Karpas-422 (cell line): ENCODE measurements around the gene LRRC18. TPM values are rescaled to one million over a fixed set of nuclear protein-coding genes. Genes with fewer than 3 reads are reported as not detected.

Experiments
- DNase-seq: peaks from one replicate; pipeline ENCODE4 v3.0.0-alpha.2; 2015
- H2AFZ ChIP-seq: fragments of 200-600 bp; sonication (generic); 2 replicates; pipeline ENCODE4 v1.6.1; 2014; ENCODE audit warnings: antibody characterized with exemption, low read length, mixed read lengths
- H3K27ac ChIP-seq: fragments of 200-600 bp; sonication (generic); 2 replicates; pipeline ENCODE4 v1.5.1; 2014; ENCODE audit warnings: mild to moderate bottlenecking, low read length, moderate library complexity
- H3K27me3 ChIP-seq: fragments of 200-600 bp; sonication (generic); 2 replicates; pipeline ENCODE4 v1.6.1; 2014; ENCODE audit warnings: low read length, mixed read lengths
- H3K36me3 ChIP-seq: fragments of 200-600 bp; sonication (generic); 2 replicates; pipeline ENCODE4 v1.6.1; 2014; ENCODE audit warnings: low read length, mixed read lengths; ENCODE audit not compliant: insufficient read depth
- H3K4me1 ChIP-seq: fragments of 200-600 bp; sonication (generic); 2 replicates; pipeline ENCODE4 v1.6.1; 2014; ENCODE audit warnings: mild to moderate bottlenecking, low read length, mixed read lengths
- H3K4me2 ChIP-seq: fragments of 200-600 bp; sonication (generic); 2 replicates; pipeline ENCODE4 v1.6.1; 2014; ENCODE audit warnings: low read length, low read depth, mild to moderate bottlenecking; ENCODE audit not compliant: poor library complexity, severe bottlenecking
- H3K4me3 ChIP-seq: fragments of 200-600 bp; sonication (generic); 2 replicates; pipeline ENCODE4 v1.5.1; 2014; ENCODE audit warnings: mild to moderate bottlenecking, antibody characterized with exemption, low read length, mixed read lengths
- H3K79me2 ChIP-seq: fragments of 200-600 bp; sonication (generic); 2 replicates; pipeline ENCODE4 v1.6.1; 2014; ENCODE audit warnings: mild to moderate bottlenecking, low read length, mixed read lengths
- H3K9ac ChIP-seq: fragments of 200-600 bp; sonication (generic); 2 replicates; pipeline ENCODE4 v1.6.0; 2014; ENCODE audit warnings: low read length
- H3K9me2 ChIP-seq: fragments of 200-600 bp; sonication (generic), shearing (Covaris generic); replicated peaks from 2 replicates; pipeline ENCODE4 v1.6.0; 2014; ENCODE audit warnings: mild to moderate bottlenecking, low read length, moderate library complexity; ENCODE audit not compliant: insufficient read depth
- H3K9me3 ChIP-seq: fragments of 300-700, 200-600 bp; sonication (generic); 2 replicates; pipeline ENCODE4 v1.6.1; 2014; ENCODE audit warnings: low read length, mixed read lengths
- H4K20me1 ChIP-seq: fragments of 200-600 bp; sonication (generic); 2 replicates; pipeline ENCODE4 v1.6.1; 2014; ENCODE audit warnings: mild to moderate bottlenecking, antibody characterized with exemption, low read length, low read depth; ENCODE audit not compliant: insufficient read depth
- small RNA-seq: library from RNA; depleted of rRNA; stranded (forward); fragments of <200 nt; gene quantifications from one replicate; pipeline ENCODE3, GENCODE V24; 2014
- total RNA-seq: library from RNA; depleted of rRNA; stranded (reverse); fragments of >200 nt; shearing (Covaris generic); gene quantifications from 2 replicates; pipeline ENCODE4 v1.2.3, GENCODE V29; 2014; ENCODE audit warnings: low replicate concordance; rRNA removed

LRRC18 gene
- total RNA-seq, 1 experiment from 2014 or later = 3.4 TPM

DNA sequence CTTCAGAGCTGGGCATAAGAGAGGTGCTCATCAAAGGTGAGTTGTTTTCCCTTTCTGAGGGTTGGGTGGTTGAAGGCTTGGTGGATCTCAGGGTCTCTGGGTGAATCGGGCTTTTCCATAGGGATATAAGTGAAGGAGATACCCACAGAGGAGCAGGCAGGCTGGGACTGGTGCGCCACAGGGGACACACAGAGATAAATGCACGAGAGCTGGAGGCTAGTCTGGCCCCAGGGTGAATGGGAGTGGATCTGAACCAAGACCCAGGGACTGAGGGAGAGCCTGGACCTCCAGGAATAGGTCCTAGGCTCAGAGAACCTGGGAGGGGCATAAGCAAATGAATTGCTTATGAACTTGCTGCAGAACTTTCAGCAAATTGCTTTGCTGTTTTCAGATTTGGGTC is 61.5 kb downstream of the LRRC18 start:
- DNase-seq = no peak
- peaks cover 4% of the 10 kb centered on the region for H3K4me1 ChIP-seq
- no peaks in the 10 kb centered on the region for H3K79me2 ChIP-seq
- no peaks in the 10 kb centered on the region for H3K9me3 ChIP-seq
- no peaks in the 10 kb centered on the region for H3K9me2 ChIP-seq
- H3K4me2 ChIP-seq = no peak overlapping the region
- H3K4me3 ChIP-seq = no peak overlapping the region
- H3K27me3 ChIP-seq = no peaks in the 10 kb centered on the region
- H3K9ac ChIP-seq = no peak overlapping the region
- H4K20me1 ChIP-seq = no peaks in the 10 kb centered on the region
- H2AFZ ChIP-seq = no peak overlapping the region
- peaks cover 62% of the 10 kb centered on the region for H3K36me3 ChIP-seq
- no peak overlapping the region for H3K27ac ChIP-seq

DNA sequence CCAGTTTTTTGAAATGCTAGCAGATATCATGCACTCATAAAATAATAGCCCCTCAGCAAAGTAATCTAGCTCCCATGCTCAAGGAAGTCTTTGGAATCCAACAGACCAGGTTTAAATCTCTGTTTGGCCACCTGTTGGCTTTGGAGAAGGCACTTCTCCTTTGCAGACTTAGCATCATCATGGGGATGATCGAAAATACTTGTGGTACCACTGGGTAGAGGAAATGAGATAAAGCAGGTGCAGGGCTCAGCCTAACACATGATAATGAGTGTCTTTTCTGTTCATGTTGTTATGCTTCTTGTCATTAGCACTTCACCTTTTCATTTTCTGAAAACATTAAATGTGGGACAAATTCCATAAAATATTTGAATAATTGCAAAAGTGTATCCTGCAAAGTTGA is 67.4 kb downstream of the LRRC18 start:
- H3K36me3 ChIP-seq = peaks cover 68% of the 10 kb centered on the region

More for the DNA sequence above, 67.4 kb downstream of the LRRC18 start:
- Histone ChIP-seq H3K79me2 (no peaks in the 10 kb centered on the region), H3K9ac (peak overlapping the region; percentile 39), H3K4me3 (no peak overlapping the region), H3K9me3 (no peaks in the 10 kb centered on the region), H3K4me1 (peaks cover 58% of the 10 kb centered on the region), H2AFZ (no peak overlapping the region), H3K27me3 (no peaks in the 10 kb centered on the region), H3K27ac (peak overlapping the region; percentile 97), H3K4me2 (peak overlapping the region; percentile 27), H3K9me2 (no peaks in the 10 kb centered on the region), H4K20me1 (no peaks in the 10 kb centered on the region)
- DNase-seq = peak; percentile 63

Small RNA genes within 50 kb of the gene (small RNA-seq; reads per million reads assigned to genes)
- not detected for gene MIR4294

Other genes starting within 250 kb of the LRRC18 start
- not detected in 2 replicates for gene VSTM4, start 175.7 kb upstream of the LRRC18 start, total RNA-seq
- gene FAM170B, start 194.2 kb upstream of the LRRC18 start, total RNA-seq = not detected in 2 replicates
- 0.51 TPM in 1 of 2 replicates, not detected in the other for gene TMEM273, start 248.6 kb upstream of the LRRC18 start, total RNA-seq